Measurements from ENCODE around the gene GABARAP.
A peak's percentile ranks its signal among the peaks of the same experiment; 100 is the strongest.

GABARAP gene

DNA sequence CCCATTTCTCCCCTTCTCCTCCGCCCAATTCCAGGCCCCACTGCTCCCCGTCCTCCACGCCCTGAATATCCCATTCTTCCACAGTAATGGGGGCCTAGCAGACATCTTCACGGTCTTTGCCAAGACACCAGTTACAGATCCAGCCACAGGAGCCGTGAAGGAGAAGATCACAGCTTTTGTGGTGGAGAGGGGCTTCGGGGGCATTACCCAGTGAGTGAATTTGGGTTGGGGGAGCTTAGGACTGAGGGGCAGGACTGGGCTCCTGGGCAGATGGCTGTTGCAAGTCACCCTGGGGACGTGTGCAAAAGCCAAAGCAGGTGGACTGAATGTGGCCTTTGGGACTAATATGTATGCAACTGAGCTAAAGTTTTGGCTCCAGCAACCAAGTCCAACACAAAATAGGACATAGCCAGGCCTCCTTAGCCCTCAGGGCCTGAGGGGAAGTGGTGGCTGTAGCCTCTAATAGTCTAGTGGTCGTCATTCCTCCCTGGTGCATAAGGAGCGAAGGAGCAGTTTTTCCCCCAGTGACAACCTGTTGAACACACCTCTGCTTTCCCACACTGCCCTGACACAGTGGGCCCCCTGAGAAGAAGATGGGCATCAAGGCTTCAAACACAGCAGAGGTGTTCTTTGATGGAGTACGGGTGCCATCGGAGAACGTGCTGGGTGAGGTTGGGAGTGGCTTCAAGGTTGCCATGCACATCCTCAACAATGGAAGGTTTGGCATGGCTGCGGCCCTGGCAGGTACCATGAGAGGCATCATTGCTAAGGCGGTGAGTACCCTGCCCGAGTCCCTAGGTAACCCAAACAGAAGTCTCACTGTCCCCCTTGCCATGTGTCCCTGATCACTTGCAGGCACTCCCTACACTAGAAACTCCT is 19.9 kb downstream of the GABARAP start:
- DNase-seq (ENCODE audit: low read depth in 2 of 2), result no peak

- DNase-seq (ENCODE audit: low read depth in 2 of 2), result no peak
Measured at GRCh38 chr17:7221278-7222092, 20.8 kb downstream of the GABARAP start.

- DNase-seq (ENCODE audit: low read depth in 2 of 2), result peak in 1 of 2 donors; percentile 57
Measured at GRCh38 chr17:7220593-7221277, 21.5 kb downstream of the GABARAP start.

- DNase-seq (ENCODE audit: low read depth in 2 of 2), result peak; percentile 75 to 86
Measured at GRCh38 chr17:7219812-7220592, 22.2 kb downstream of the GABARAP start, which contains the start of the genes ACADVL and DLG4. TSS of gene ACADVL (plus strand) at chr17:7219938. CDS start at chr17:7219985, 47 bp downstream. TSS of gene DLG4 (minus strand) at chr17:7219836.

- no peak for DNase-seq (ENCODE audit: low read depth in 2 of 2)
Measured at GRCh38 chr17:7219229-7219811, 22.9 kb downstream of the GABARAP start.

GRCh38 chr17:7218758-7219157 is 23.5 kb downstream of the GABARAP start:
- no peak for DNase-seq (ENCODE audit: low read depth in 2 of 2)

GRCh38 chr17:7218166-7218565 is 24.1 kb downstream of the GABARAP start:
- no peak for DNase-seq (ENCODE audit: low read depth in 2 of 2)

DNA sequence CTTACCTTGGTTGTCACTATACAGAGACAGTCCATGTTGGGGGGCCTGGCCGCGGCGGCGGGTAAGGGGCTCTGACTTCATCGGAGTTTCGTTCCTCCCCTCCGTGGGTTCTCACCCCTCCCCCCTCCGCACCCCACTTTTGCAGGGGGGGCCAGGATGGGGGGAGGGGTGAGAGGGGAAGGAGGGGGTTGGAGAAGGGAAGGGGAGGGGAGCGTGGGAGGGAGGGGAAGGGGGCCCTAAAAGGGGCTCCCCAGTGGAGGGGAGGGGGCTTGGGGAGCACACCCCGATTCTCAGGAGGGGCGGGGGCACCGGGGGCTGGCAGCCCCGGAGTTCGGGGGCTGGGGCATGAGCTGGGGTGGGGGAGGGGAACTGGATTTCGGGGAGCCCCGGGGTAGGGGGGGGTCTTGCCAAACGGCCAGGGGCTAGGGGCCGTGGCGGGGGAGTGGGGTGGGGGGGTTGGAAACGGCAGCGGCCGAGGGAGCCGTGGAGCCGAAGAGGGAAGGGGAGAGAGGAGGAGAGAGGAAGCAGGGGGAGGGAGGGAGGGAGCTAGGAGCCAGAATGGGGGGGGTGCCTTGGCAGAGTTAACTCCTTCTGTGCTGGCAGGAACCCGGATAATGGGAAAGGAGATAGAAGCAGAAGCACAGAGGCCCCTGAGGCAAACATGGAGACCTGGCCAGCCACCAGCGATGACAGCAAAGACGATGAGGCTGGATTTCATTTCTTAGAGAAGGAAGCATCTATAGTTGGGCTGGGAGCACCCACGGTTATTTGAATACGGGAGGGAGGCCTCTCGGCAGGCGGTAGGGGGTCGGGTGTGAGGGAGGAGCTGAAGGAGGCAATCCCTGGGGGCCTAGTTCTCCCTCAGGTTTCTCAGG is 24.9 kb downstream of the GABARAP start:
- DNase-seq (ENCODE audit: low read depth in 2 of 2), result no peak

DNA sequence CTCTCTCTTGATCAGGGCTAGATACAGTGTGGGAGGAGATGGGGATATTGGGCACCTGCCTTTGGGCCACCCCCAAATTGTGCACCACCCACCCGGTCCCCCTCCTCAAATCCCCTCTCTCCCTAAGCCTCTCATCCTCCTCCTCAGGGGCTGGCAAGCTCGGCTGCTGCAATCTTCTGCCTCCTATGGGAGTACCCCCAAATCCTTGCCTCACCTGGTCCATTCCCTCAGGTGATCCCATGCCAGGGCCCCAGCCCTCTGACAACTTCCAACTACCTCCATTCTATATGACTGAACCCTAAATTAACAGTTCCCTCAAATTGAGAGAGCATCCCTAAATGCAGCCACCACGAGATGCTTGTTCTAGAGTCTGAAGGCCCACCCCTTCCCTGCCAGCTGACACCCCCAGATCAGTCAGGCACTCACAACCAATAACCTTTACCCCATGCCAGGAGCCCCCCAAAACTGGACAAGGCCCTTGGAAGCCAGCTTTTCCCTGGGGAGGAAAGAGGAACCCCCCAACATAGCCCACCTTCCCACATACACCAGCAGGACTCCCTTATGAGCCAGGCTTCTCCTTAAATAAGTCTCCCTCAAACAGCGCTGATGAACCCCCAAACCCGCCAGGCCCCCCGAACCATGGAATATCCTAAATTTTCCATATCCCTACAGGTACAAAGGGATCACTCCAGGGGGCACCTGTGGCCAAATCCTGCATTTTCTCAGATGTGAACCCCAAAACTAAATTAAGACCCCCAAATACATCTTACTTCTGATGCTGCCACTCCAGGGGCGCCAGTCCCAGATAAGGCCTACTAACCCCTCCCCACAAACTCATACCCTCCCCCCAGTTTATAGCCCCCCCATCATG is 25.8 kb downstream of the GABARAP start:
- DNase-seq (ENCODE audit: low read depth in 2 of 2), result no peak

DNA sequence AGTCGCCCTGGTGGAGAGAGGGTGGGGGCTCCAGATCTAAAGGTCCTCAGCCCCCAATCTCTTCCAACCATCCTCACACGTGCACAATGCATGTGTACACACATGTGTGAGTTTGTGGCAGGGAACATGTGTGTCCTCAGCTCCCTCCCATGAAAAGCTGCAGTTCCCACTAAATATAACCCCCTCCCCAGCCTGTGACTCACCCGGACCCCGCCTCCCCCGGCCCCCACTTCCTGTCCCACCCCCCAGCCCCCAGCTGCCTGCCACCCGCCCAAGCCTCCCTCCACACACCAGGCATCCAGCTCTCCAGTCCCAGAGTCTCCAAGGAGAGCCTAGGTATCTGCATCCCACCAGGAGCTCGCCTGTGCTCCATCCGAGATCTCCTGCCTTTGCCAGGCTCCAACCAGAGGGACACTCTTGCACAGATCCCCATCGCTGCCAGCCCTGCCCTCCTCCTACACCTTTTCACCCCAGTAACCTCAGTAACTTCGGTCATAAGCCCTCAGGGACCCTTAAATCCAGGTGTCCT is 26.5 kb downstream of the GABARAP start:
- no peak for DNase-seq (ENCODE audit: low read depth in 2 of 2)

DNA sequence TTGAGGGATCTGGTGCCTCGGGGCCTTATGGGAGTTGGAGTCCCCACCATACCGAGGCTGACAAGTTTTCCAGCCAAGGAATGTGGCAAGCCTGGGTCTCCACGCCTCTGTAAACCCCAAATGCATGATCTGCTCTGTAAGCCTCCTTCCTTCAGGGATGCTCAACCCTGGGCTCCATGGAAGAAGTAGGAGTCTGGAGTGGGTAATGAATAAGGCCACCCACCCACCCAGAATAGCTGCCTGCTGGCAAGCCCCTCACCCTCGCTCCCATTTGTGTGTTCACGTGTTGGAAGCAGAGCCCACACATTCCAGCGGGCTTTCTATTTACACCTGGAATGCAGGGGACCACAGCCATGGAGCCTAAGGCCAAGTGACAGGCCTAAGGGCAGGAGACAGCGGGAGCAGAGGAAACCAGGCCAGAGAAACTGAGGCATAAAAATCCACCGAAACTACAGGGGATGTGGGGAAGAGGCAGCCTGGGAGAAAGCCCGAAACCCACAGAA is 27.1 kb downstream of the GABARAP start:
- no peak for DNase-seq (ENCODE audit: low read depth in 2 of 2)

DNA sequence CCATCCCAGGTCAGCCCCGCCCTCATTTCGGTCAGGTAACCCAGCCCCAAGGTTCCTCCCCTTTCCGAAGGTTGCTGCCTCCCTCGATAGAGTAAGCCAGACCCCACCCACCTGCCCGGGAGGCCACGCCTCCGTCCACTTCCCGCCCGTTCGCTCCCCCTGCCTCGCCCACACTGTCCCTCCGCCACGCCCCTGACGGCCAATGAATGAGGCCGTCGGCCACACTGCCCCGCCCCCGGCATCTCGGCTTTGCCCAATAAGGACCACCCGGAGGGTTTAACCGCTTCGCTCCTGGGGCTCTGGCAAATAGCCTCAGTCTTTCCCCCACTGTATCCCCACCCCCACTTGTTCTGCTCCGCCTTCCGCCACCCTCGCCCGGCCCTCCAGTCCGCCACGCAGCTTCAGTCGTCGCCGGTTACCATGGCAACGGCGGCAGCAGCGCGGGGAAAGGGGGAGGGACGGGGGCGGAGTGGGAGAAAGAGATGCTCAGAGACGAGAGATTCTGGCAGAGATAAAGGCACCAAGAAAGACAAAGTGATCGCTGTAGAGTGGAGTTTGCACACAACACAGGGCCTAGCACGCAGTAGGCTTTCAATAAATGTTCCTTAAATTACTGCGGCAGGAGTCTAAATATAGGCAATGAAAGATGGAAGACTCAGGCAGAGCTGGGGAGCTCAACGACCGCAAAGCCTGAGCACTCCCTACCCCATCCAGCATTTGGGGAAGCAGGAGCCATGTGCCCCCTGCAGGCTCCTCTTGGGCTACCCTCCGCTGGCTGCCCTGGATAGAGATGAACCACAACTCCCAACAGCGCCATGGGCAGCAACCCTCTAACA is 27.7 kb downstream of the GABARAP start:
- DNase-seq (ENCODE audit: low read depth in 2 of 2), result peak; percentile 100

DNA sequence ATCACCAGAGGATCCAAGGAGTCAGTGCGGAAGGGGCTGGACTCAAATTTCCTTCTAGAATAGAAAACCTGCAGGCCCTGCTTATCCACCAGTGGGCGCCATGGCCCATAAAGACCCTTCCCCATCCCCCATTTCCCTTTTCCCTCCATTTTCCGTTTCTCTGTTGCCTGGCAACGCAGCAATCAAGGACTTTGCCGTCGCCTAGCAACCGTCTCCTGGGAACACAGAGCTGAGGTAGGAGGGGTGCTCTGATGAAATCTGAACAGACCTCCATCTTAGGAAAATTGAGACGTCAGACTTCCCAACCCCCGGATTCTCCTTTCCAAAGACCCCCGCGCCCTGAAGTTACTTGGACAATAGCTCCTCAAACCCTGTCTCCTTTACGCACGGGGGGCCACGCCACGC is 28.4 kb downstream of the GABARAP start:
- DNase-seq (ENCODE audit: low read depth in 2 of 2), result peak in 1 of 2 donors; percentile 59

GRCh38 chr17:7211491-7212273 is 30.6 kb downstream of the GABARAP start:
- no peak for DNase-seq (ENCODE audit: low read depth in 2 of 2)

- DNase-seq (ENCODE audit: low read depth in 2 of 2), result no peak
Measured at GRCh38 chr17:7208754-7209460, 33.3 kb downstream of the GABARAP start.

DNA sequence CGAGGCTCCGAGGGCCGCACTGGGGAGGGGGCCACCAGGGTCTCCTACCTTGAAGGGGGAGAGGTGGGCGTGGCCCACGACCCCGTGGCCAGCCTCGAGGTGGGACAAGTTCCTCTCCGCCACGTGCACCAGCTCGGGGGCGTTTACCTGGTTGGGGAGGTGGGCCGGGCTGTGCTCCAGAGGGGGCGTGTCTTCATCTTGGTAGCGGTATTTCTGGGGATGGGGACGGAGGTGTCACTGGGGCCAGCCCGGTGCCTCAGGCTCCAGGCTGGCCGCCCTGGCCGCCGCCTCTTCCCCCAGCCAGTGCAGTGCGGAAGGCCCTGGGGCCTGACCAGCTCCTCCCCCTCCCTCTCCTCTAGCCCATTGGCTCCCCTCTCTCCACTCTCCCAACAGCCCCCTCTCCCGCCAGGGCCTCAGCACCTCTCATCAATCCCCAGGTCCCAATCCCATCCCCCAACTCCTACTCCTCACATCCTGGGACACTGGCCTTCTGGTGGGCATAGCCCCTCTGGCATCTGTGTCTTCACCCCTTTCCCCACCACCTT is 34.1 kb downstream of the GABARAP start:
- DNase-seq (ENCODE audit: low read depth in 2 of 2), result no peak
